ENCODE measurements around the gene C4orf51. TPM values are rescaled to one million over a fixed set of nuclear protein-coding genes. Genes with fewer than 3 reads are reported as not detected.
"Not testable (repeated sequence)": the region's sequence is repeated elsewhere in the genome, so short reads cannot be mapped to it uniquely, and the experiment has no call there.

Gene C4orf51
- not detected in 2 replicates for total RNA-seq

- Mint-ChIP-seq H3K9me3 (peaks cover 15% of the 10 kb centered on the region), H3K27ac (no peak within 1 kb of the TSS), H3K4me1 (no peaks in the 10 kb centered on the region), H3K36me3 (ENCODE audit: low read depth) (no peaks in the 10 kb centered on the region), H3K4me3 (no peak within 1 kb of the TSS), H3K27me3 (peaks cover 13% of the 10 kb centered on the region)
- ATAC-seq (ENCODE audit: low read depth), result no peak
- TF ChIP-seq CTCF (IDR thresholded peaks at IDR 0.05), result no peak
- intact Hi-C loops (cut with micrococcal nuclease), result no loop called here
- POLR2A ChIA-PET, result no interaction called here
- no peak for DNase-seq
- CTCF ChIA-PET, result no interaction called here
These were observed at the start of gene C4orf51 for GRCh38 chr4:145679991-145680455. C4orf51 (plus strand) TSS chr4:145680146; CDS start chr4:145680204, 58 bp downstream.

- ChIA-PET POLR2A (interaction anchor here (0.8 kb wide), 1 partner anchor 16 kb away, joined by 3 read pairs; no protein-coding TSS in a partner anchor), CTCF (no interaction called here)
- Mint-ChIP-seq H3K27me3 (no peaks in the 10 kb centered on the region), H3K4me1 (peaks cover 5% of the 10 kb centered on the region), H3K27ac (no peak overlapping the region), H3K36me3 (ENCODE audit: low read depth) (peaks cover 15% of the 10 kb centered on the region), H3K9me3 (no peaks in the 10 kb centered on the region), H3K4me3 (no peak overlapping the region)
- ATAC-seq (ENCODE audit: low read depth) (no peak), DNase-seq (no peak)
- intact Hi-C loops (cut with micrococcal nuclease), result no loop called here
- no peak for TF ChIP-seq CTCF (IDR thresholded peaks at IDR 0.05)
These were observed 44.8 kb upstream of the C4orf51 start for GRCh38 chr4:145635117-145635516.

- ChIA-PET CTCF (no interaction called here), POLR2A (no interaction called here)
- intact Hi-C loops (cut with micrococcal nuclease), result no loop called here
- Mint-ChIP-seq H3K36me3 (ENCODE audit: low read depth) (peaks cover 19% of the 10 kb centered on the region), H3K4me1 (peaks cover 5% of the 10 kb centered on the region), H3K27me3 (no peaks in the 10 kb centered on the region), H3K27ac (no peak overlapping the region), H3K9me3 (no peaks in the 10 kb centered on the region), H3K4me3 (no peak overlapping the region)
- no peak for TF ChIP-seq CTCF (IDR thresholded peaks at IDR 0.05)
- DNase-seq, result no peak
- no peak for ATAC-seq (ENCODE audit: low read depth)
These were observed 44.3 kb upstream of the C4orf51 start for GRCh38 chr4:145635630-145636029.

- ATAC-seq (ENCODE audit: low read depth), result no peak
- no peak for TF ChIP-seq CTCF (IDR thresholded peaks at IDR 0.05)
- POLR2A ChIA-PET, result no interaction called here
These were observed 40.7 kb upstream of the C4orf51 start for GRCh38 chr4:145639186-145639698.

GRCh38 chr4:145640236-145640635 is 39.7 kb upstream of the C4orf51 start:
- DNase-seq; H3K27me3 Mint-ChIP-seq; H3K27ac Mint-ChIP-seq; H3K4me3 Mint-ChIP-seq; H3K9me3 Mint-ChIP-seq; intact Hi-C loops (cut with micrococcal nuclease); ATAC-seq (ENCODE audit: low read depth); POLR2A ChIA-PET; H3K4me1 Mint-ChIP-seq; CTCF ChIA-PET: not testable (repeated sequence)
- peaks cover 45% of the 10 kb centered on the region for H3K36me3 Mint-ChIP-seq (ENCODE audit: low read depth)

More at GRCh38 chr4:145639186-145639698, 40.7 kb upstream of the C4orf51 start:
- H3K27me3 Mint-ChIP-seq, result no peaks in the 10 kb centered on the region
- H3K27ac Mint-ChIP-seq, result no peak overlapping the region
- DNase-seq, result no peak
- no peaks in the 10 kb centered on the region for H3K4me1 Mint-ChIP-seq
- H3K4me3 Mint-ChIP-seq, result no peak overlapping the region
- peaks cover 41% of the 10 kb centered on the region for H3K36me3 Mint-ChIP-seq (ENCODE audit: low read depth)
- H3K9me3 Mint-ChIP-seq, result no peaks in the 10 kb centered on the region
- intact Hi-C loops (cut with micrococcal nuclease), result no loop called here
- CTCF ChIA-PET, result no interaction called here

- H3K27me3 Mint-ChIP-seq, result no peaks in the 10 kb centered on the region
- H3K36me3 Mint-ChIP-seq (ENCODE audit: low read depth), result peaks cover 62% of the 10 kb centered on the region
- intact Hi-C loops (cut with micrococcal nuclease), result no loop called here
- CTCF ChIA-PET, result interaction anchor here (1.2 kb wide), 1 partner anchor 26 kb away, joined by 4 read pairs; no protein-coding TSS in a partner anchor
- no peaks in the 10 kb centered on the region for H3K9me3 Mint-ChIP-seq
- DNase-seq, result no peak
- POLR2A ChIA-PET, result no interaction called here
- no peak for ATAC-seq (ENCODE audit: low read depth)
- no peak overlapping the region for H3K27ac Mint-ChIP-seq
- H3K4me1 Mint-ChIP-seq, result no peaks in the 10 kb centered on the region
- no peak for TF ChIP-seq CTCF (IDR thresholded peaks at IDR 0.05)
- no peak overlapping the region for H3K4me3 Mint-ChIP-seq
These were observed 36.7 kb upstream of the C4orf51 start for GRCh38 chr4:145643295-145643694.
